Measurements from ENCODE around the gene ATP1B1.
A peak's percentile ranks its signal among the peaks of the same experiment; 100 is the strongest.

Gene ATP1B1

DNA sequence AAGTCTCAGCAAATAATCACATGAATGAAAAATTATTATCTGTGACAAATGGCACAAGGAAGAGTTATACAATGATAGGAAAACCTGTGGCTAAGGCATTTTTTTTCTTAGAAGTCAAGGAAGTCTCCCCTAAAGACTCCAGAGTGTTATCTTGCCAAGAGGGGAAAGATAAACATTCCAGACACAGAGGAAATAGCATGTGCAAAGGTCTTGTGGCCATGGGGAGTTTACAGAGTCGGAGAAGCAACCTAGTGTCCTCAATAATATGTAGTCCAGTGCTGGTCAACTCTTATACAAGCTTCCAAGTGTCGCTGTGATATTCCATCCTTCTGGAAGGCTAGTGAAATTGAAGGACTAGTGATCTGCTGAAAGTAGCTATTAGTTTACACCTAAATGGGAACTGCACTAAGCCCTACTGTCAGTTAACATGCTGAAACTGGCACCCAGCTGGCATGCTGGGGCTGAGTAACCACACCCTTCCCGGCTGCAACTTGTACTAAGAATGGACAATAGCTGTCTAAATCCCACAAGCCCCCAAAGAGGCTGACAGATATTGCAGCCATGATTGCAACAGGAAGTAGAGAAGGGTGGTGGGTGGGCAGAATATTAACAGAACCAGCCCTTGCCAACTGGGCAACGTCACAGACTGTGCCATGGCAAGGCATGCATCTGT, 11.5 kb upstream of the ATP1B1 start:
- no peak for DNase-seq

DNA sequence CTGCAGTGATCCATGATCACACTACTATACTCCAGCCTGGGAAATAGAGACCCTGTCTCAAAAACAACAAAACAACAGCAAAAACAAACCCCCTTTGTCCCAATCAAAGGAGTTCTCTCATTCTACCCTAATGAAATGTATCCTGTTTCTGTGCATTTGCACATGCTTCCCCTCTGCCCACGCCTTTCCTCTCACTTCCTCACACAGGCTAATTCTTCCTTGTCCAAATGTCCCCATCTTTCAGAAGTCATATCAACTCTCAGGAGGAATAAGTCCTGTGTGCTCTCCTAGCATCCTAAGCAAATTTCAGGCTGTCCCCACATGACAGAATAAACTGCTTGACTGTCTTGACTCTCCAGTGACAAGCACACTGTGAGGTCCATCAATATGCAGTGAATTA, 8.1 kb upstream of the ATP1B1 start:
- no peak for DNase-seq

DNA sequence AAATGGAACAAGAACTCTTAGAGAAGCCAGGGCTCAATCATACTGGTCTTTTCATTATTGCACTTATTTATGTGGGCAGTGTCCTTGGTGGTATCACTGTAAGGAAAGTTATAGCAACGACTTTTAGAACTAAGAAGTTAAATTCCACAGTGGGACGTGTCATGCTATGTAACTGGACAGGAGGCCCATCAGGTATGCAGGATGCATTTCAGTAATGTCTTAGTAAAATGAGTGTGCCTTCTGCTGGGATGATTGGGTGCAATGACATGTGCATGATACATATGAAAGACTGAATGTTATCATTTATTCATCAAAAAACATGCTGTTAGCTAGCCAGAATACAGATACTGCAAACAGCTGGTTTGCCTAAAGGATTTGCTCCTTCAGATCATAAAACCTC, 6.9 kb upstream of the ATP1B1 start:
- DNase-seq, result no peak

DNA sequence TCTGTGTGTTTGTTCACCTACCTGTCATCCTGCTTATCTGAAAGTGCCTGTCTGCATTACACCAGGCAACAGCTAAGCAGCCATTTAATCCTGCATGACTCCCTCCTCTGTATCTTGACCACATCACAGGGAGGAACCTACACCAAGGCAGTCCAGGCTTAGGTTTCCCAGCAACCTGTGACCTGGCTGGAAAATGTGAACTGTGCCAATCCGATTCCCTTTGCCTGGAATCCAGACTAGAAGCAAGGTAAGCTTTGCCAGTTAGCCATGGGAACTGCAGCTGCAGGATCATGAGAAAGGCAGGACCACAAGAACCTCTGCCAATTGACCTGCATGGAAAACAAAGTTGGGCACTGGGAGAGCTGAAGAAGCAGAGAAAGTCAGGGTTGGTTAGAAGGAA, 6.3 kb upstream of the ATP1B1 start:
- no peak for DNase-seq

DNA sequence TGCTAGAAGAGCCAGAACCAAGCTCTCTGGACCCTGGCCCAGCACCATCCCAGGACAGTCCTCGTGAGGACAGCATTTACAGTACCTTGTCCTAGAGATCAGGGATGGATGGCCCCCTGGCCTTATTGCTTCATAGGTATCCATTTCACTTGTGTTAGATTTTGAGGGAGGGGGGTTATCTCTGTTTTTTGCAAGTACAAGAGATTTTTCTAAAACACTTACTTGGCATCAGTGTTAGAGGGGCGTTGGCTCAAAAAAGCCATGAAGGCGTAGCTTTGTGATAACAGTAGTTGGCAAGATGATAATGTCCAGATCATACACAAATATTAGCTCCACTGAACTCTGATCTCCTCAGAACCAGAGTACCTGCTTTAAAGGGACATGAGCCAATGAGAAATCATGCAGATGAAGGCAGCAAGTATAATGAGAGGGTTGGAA, 5.8 kb upstream of the ATP1B1 start:
- no peak for DNase-seq

DNA sequence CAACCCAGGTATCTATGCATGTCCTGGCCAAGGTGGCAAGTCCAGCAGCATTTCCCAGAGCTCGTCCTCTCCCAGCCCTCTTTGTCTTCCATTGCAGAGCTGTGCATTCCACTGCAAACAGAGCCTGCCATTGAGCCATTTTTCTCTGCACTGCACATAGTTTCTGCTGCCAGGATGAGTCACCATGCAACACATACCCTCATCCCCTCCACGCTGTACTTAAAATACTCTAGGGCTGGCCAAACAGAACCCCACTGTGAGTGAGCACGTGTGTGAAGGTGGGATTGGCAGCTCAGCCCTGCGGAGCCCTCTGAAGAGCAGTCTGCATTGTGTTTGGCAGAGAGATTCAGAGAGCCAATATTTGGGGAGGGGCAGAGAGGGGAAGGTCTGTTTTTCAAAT, 3.9 kb upstream of the ATP1B1 start:
- DNase-seq, result peak; percentile 81

DNA sequence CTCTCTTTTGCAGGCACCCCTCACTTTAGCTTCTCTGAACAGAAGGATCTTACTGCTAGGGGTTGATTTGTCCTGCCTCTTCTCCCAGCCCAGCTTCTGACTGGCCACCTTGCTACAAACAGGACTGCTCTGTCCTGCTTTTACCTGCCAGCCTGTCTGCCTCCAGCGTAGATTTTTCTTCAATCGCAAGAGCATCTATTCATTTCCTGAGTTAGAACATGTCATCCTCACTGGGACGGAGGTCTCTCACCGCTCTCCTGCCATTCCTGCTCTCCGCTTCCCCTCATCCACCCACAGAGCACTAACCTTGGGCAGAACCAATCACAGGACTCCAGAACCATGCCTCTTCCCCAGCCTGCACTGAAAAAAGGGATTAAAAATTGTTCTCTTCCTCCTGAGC, 3.5 kb upstream of the ATP1B1 start:
- DNase-seq, result no peak

DNA sequence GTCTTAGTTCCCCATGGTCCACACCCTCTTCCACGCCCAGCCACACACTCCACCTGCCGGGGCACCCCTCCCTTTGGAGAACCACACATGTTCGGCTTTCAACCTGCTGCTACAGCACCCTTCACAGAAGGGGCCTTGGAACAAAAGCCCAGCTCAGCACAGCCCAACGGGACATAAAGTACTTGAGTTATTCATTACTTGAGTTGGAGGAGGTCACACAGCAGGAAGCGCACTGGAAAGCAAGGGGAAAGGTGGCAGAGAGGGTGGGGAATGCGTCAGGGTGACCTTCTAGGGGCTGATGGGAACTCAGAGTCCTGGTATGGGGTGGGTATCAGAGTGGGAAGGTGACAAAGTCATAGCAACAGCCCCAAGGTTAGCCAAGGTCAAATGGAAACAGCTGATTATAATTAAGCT, 3.0 kb upstream of the ATP1B1 start:
- DNase-seq, result no peak

DNA sequence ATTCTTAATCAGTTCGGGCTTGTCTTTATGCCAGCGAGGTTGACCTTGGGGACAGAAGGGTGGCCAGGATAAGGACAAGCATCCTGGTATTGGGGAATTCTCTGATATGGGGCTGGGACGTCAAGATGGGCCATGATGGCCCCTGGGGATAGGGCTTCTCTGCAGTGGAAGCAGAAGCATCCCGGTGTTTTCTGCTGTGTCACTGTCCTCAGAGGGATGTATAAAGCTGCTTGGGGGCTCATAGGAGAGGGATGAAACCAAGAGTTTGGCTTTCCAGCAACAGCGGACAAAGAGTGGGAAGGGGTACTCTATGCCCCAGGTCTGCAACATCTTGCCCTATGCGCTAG, 1.4 kb upstream of the ATP1B1 start:
- no peak for DNase-seq

DNA sequence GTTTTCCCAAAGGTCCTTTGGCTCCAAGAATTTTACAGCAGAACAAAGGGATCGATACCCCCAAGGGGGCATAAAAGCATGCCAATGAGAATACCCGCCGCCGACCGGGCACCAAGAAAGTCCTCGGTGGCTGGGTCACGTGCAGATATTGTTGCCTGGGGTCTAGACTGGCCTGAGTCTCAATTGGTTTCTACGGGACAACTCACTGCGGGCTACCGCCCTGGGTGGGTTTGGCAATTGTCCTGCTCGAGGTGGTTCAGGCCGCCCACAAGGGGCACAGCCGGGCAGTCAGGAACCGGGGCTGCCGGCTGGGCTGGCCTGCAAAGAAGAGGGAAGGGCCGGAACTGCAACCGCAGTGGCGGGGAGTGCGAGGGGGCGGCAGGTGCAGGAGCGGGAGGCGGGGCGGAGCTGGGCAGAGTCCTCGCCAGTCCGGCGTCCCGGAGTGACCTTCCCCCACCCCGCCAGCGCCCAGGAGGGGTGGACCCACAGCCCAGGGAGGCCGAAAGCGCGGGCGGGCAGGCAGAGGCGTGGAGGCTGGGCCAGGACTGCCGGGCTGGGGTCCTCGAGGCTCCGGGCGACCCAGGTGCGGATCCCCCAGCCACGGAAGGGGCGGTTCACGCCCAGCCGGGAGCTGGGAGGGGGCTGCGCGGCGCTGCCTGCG, 926 bp upstream of the ATP1B1 start:
- no peak for DNase-seq

DNA sequence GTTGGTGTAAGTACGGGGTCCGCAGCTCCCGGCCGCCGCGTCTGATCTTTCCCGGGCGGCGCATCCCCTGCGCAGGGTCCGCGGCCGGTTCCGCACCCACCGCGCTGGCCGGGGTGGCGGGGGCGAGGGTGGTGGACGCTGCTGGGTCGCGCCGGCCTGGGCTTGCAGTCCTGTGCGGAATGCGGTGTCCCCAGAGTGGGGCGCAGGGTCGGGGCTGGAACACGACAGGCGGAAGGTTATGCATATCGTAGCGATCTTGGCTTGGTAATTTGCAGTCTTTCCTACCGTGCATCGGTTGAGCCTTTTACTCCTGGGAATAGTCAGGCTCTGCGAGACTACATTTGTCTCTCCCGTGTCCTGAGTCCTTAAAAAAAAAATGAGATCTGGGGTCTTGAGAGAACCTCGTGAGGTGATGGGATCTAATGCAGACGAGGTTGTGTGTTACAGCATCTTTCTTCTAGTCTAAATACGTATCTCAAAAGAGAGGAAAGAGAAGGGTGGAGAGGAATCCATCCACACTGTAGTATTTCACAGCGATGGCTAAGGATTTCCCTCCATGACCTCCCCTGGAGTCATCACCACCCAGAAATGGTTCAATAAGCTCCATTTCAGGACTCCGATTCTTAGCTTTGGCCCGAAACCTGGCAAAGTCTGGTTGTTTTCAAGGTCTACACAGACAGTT, 572 bp downstream of the ATP1B1 start:
- peak; percentile 45 for DNase-seq

DNA sequence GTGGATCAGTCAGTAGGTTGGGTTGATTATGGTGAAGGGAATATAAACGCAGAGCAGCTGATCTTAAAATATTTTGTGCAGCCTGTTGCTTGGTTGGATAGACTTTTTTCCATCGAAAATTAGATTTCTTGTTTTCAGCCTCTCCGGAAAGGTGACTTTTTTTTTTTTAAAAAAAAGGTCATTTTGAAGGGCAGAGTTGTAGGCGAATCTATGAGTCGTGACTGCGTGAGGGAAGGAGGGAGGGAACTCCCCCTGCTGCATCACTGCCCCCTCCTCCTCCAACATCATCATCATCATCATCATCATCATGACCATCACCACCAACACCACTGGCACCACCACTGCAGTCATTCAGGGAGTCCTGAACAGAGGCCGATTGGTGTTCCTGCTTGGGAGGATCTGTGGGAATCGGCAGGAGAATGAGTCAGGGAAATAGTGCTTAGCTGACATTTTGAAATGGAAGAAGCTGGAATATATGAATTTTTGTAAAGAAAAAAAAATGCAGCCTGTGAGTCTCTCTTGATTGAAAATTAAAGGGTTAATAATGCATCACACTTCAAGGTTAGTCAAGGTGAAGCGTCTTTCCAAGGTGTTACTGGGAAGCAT, 1.2 kb downstream of the ATP1B1 start:
- DNase-seq, result peak; percentile 35

DNA sequence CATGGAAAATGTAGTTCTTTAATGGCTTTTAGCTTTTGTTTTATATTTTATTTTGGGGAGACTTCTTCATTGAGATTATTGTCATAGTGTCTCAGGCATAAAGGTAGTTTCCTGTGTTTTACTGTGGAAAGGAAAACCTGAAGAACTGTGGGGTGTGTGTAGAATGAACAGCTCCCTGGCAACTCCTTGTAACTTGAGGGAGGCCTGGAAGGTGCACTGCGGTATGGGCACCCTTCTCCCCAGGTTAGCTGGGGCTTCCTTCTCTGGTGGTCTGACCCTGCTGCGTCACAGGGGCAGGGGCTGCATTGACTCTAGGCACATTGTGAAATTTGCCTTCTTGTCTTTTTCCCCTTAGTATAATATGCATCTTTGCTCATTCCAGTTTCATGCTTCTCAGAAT, 1.7 kb downstream of the ATP1B1 start:
- DNase-seq, result no peak

DNA sequence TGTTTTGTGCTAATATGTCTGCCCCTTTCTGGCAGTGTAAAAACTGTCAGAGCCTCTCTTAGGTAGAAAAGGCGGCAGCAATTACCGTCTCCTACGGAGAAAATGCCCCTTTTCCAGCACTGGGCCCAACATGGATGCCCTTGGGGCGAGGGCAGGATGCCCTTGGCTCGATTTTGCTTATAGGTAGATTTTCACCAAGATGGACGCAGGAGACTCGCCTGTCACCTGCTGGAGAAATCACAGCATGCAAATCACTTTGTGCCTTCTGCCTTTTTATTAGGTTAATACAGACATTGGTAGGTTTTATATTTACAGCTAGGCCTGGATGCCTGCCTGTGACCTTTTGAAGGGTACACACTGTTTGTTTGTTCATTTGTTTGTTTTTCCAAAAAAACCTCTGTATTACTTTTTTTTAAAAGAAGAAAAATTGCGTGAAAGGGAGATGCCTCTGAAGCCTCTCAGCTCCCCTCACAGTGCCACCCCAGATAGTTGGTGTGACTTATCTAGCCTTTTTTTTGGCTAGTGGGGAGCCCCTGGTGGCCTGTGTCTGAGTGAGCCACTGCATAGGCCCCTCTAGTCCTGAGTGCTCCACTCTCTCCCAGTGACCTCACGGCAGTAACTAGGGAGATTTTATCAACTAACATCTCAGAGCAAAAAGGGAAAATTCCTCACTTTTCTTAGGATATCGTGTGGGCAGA, 2.5 kb downstream of the ATP1B1 start:
- DNase-seq, result no peak

DNA sequence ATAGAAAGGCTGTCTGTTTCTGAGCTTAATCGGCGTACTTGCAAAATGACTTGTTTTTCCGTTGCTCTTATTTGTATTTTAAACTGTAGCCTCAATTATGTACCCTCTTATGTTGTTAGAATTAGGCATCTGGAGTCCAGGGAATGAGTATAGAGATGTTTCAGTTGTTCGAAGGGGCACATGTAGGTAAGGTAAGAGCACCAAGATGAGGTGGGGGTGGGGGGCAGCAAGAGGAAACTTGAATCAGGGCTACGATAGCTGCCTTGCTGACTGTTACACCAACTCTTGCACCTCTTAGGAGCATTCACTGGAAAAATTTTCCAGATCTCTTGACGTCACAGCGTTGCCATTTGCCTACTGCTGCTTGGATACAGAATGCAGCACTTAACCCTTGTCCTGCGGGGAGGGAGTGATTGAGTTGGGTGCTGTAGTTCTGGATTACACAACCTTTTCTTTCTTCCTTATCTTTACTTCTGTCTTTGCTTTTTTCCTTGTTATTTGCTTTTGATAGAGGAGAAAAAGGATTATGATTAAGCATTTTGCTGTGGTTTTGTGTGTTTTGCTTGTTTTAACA, 3.2 kb downstream of the ATP1B1 start:
- DNase-seq, result peak; percentile 80

DNA sequence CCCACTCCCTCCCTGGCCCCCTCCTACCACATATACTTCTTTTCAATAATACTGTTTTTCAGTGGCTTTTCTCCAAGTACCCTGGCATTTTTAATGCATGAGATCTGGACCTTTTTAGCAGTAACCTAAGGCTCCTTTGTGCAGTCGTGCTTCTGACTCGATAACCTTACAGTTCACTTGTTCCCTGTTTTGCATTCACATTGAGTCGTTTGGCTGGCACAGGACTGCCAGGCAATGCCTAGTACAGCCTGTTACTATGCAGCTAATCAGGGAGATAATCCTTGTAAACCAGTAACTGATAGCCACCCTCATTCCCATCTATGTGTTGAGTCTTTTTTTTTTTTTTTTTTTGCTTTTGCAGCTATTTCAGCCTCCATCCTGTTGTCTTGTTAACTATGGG, 3.7 kb downstream of the ATP1B1 start:
- no peak for DNase-seq

DNA sequence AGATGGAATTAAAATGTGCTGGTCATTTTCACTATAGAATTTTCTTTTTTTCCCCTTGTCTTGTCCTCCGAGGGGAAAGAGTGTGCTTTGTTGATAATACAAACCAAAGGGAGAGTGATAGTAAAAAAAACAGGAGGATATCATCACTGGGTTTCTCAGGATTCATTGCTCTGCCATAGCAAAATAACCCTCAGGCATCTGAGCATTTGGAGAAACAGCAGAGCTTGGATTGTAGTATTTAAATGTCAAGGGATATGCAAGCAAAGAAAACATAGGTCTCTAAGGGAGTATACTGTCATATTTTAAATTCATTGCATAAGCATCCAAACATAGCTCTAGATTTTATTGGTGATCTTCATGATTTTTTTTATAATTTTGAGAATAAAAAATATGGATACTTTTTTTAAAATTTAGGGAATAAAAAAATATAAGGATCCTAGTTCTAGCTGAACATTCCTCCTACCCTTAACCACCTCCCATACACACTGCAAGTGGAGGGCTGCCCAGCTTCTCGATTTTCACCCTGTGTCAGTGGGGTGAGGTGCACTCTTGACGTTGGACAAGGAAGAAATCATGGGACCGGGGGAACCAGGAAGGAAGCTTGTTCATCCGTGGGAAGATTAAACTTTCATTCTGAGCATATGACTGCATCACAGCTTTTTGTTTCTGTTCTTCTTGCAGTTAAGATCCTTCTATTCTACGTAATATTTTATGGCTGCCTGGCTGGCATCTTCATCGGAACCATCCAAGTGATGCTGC, 4.4 kb downstream of the ATP1B1 start:
- no peak for DNase-seq

DNA sequence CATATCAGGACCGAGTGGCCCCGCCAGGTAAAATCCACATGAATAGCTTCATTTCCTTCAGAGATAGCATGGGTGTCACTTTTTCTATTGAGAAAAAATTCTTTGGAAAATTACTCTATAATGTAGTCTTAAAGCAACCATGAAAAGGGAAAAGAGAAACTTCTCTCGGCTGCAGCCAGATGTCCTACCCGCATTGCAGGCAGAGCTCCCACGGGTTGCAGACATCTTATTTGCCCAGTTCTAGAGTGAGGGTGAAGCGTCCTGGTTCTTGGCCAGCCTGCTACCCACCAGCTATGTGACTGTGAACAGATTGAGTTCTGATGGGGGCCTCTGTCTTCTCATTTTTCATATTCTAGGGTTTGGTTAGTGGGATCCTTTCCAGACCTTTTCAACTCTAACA, 5.0 kb downstream of the ATP1B1 start:
- no peak for DNase-seq

DNA sequence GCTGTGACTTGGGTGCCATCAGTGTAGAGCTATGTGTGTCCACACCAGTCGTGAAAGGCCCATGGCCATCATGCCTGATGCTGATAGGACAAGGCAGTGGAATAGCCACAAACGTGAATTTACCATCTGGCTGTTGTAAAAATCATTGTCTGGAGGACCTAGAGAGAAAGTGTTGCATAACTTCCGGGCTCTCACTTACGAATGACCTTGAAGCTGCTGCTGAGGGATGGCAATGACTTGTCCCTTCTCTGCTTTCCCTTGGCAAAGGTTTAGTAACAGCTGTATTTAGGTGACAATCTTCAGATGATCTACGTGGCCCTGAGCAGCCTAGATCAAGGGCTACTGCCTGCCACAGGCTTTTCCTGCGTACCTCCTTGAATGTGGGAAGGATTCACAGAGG, 5.8 kb downstream of the ATP1B1 start:
- no peak for DNase-seq

DNA sequence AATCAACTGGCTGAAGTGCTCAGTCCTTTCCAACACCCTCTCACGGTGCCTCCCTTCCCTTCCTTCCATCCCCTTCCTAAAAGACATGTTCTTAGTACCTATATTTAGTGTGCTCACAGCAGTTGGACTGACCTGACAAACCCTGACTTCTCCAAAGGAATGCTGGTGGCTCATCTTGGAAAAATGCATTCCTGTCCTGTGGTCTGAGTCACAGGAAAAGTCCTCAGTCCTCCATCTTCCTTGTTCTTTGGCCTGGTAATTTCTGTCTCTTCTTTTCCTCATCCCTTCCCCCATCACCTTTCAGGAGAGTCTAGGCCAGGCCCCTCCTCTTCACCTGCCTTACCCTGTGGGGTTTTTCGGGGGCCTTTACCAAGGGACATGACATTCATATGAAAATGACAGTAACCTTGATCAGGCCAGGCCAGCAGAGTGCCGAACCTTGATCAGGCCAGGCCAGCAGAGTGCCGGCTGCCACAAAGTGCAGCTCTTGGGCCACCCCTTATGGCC, 7.2 kb downstream of the ATP1B1 start:
- DNase-seq, result peak; percentile 97

DNA sequence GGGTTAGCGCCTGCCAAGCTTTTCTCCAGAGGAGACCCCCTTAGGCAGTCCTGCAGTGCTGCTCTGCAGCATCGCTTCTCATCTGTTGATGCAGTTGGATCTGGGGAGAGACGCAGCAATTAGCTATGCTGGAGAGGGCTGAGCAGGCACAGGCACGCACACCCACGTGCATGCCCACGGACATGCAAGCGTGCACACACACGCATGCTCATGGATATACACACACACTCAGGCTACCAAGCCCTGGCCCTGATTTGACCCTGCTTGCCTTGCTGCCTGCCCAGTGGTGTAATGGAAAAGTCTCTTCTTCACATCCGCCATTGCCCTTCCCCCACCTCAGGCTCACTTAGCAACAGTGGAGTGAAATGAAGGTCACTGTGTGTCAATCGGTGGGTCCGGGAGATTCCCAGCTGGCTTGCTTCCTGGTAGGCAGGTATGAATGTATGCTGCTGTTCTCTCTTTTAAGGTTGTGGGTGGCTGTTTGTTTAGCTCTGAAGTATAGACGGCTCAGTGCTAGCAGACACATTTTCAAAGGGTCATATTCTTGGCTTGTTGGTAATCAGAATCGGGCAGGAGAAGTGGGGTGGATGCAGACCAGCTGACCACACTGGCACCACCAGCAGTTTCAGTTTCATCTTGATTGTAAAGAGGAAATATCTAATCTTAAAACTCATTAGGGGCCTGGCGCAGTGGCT, 9.5 kb downstream of the ATP1B1 start:
- no peak for DNase-seq
